Measurements from ENCODE around the gene FAM135A.

FAM135A gene

DNA sequence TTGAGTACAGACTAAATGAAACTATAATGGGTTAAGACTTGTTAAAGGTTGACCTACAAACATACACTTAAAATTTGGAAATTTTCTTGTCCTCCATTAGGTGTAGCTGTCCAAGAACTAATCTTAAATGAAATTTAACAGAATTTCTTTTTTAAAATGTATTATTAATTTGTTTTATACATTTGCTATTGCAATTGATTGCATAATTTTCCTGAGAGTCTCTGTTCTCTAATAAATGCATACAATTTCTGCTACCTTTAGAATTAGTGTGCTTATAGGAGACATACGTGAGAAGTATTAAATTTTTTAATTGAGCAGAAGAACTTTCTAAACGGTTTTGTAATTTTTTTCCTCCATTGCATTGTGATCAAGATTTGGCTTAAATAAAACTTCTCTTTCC lies 1.5 kb downstream of the FAM135A start:
- peaks cover 7 to 30% of the 10 kb centered on the region in 2 experiments; a peak in 2 of 3 replicates for H3K36me3 ChIP-seq (ENCODE audit: control insufficient read depth in 2 of 2, insufficient read depth in 1 of 2, low read length in 2 of 2)
- H3K4me1 ChIP-seq (ENCODE audit: control insufficient read depth, insufficient read depth, low read length) = peaks cover 6% of the 10 kb centered on the region; the same call in 1 of the 2 replicates
- no peaks in the 10 kb centered on the region for H3K9me3 ChIP-seq (ENCODE audit: control insufficient read depth, insufficient read depth, low read depth, low read length)
- H3K4me3 ChIP-seq (ENCODE audit: low read depth, low read length) = peak overlapping the region; percentile 75
- ChIA-PET CTCF (interaction anchor here (0.7 to 6.0 kb wide), 8 partner anchors 20 to 469 kb away, joined by 3 to 43 read pairs (median 4); no protein-coding TSS in a partner anchor), POLR2A (interaction anchor here (1.0 to 3.7 kb wide), 4 partner anchors 9 to 270 kb away, joined by 3 to 37 read pairs (median 3); no protein-coding TSS in a partner anchor)
- no peak overlapping the region for H3K27ac ChIP-seq (ENCODE audit: extremely low read depth, low read depth, low read length)
- TF ChIP-seq ZNF548 (tag by site-specific recombination; IDR thresholded peaks at IDR 0.05) (no peak), ZNF140 (tag by site-specific recombination; IDR thresholded peaks at IDR 0.05) (no peak), ZNF24 (tag by site-specific recombination; IDR thresholded peaks at IDR 0.05) (no peak), ATF2 (tag by site-specific recombination; IDR thresholded peaks at IDR 0.05; ENCODE audit: low read depth) (no peak), GLIS1 (tag by site-specific recombination; IDR thresholded peaks at IDR 0.05) (no peak), ZNF426 (tag by site-specific recombination; IDR thresholded peaks at IDR 0.05) (no peak), ZSCAN23 (tag by site-specific recombination; IDR thresholded peaks at IDR 0.05) (no peak)
- TF ChIP-seq, protein P1, sequence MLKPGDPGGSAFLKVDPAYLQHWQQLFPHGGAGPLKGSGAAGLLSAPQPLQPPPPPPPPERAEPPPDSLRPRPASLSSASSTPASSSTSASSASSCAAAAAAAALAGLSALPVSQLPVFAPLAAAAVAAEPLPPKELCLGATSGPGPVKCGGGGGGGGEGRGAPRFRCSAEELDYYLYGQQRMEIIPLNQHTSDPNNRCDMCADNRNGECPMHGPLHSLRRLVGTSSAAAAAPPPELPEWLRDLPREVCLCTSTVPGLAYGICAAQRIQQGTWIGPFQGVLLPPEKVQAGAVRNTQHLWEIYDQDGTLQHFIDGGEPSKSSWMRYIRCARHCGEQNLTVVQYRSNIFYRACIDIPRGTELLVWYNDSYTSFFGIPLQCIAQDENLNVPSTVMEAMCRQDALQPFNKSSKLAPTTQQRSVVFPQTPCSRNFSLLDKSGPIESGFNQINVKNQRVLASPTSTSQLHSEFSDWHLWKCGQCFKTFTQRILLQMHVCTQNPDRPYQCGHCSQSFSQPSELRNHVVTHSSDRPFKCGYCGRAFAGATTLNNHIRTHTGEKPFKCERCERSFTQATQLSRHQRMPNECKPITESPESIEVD (tag by site-specific recombination; IDR thresholded peaks at IDR 0.05) = no peak
- TF ChIP-seq, protein P2, sequence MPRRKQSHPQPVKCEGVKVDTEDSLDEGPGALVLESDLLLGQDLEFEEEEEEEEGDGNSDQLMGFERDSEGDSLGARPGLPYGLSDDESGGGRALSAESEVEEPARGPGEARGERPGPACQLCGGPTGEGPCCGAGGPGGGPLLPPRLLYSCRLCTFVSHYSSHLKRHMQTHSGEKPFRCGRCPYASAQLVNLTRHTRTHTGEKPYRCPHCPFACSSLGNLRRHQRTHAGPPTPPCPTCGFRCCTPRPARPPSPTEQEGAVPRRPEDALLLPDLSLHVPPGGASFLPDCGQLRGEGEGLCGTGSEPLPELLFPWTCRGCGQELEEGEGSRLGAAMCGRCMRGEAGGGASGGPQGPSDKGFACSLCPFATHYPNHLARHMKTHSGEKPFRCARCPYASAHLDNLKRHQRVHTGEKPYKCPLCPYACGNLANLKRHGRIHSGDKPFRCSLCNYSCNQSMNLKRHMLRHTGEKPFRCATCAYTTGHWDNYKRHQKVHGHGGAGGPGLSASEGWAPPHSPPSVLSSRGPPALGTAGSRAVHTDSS (tag by site-specific recombination; IDR thresholded peaks at IDR 0.05) = no peak

DNA sequence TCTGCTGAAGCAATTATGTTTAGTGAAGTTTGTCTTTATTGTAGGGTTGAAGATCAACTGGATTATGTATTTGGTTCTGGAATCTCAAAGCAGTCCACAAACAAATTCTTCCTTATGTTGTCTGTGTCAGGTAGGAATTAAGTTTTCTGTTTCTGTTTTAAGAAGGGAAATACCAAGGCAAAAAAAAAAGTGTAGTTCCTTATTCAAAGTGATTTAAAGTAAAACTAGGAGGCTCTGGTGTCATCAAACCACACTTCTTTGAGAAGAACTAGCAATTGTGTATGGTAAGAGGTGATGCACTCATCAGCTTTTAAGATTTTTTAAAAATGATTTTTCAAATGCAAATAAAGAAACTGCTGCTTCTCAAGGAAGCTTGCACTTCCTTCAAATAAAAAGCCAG lies 1.9 kb downstream of the FAM135A start:
- no peaks in the 10 kb centered on the region for H3K9me3 ChIP-seq (ENCODE audit: control insufficient read depth, insufficient read depth, low read depth, low read length)
- H3K36me3 ChIP-seq (ENCODE audit: control insufficient read depth in 2 of 2, insufficient read depth in 1 of 2, low read length in 2 of 2) = peaks cover 7 to 34% of the 10 kb centered on the region in 2 experiments; a peak in 2 of 3 replicates
- peak overlapping the region; percentile 75; the same call in 1 of the 2 replicates for H3K4me3 ChIP-seq (ENCODE audit: low read depth, low read length)
- CTCF ChIA-PET = interaction anchor here (0.7 to 6.0 kb wide), 6 partner anchors 21 to 469 kb away, joined by 3 to 43 read pairs (median 4); no protein-coding TSS in a partner anchor
- H3K4me1 ChIP-seq (ENCODE audit: control insufficient read depth, insufficient read depth, low read length) = peaks cover 6% of the 10 kb centered on the region; the same call in 1 of the 2 replicates
- POLR2A ChIA-PET = interaction anchor here (1.0 to 1.3 kb wide), 2 partner anchors 8 to 270 kb away, joined by 3 read pairs; no protein-coding TSS in a partner anchor
- H3K27ac ChIP-seq (ENCODE audit: extremely low read depth, low read depth, low read length) = no peak overlapping the region
- TF ChIP-seq, protein P3, sequence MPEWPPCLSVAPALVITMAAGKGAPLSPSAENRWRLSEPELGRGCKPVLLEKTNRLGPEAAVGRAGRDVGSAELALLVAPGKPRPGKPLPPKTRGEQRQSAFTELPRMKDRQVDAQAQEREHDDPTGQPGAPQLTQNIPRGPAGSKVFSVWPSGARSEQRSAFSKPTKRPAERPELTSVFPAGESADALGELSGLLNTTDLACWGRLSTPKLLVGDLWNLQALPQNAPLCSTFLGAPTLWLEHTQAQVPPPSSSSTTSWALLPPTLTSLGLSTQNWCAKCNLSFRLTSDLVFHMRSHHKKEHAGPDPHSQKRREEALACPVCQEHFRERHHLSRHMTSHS (tag by site-specific recombination; IDR thresholded peaks at IDR 0.05) = no peak
- TF ChIP-seq KLF16 (tag by site-specific recombination; IDR thresholded peaks at IDR 0.05) (no peak), ZNF48 (tag by site-specific recombination; IDR thresholded peaks at IDR 0.05) (no peak), RBAK (tag by site-specific recombination; IDR thresholded peaks at IDR 0.05) (no peak), SETDB1 (IDR thresholded peaks at IDR 0.05; ENCODE audit: insufficient read length, low read length) (no peak), ZNF16 (tag by site-specific recombination; IDR thresholded peaks at IDR 0.05; ENCODE audit: low read depth) (no peak), ZNF18 (tag by site-specific recombination; IDR thresholded peaks at IDR 0.05) (no peak), ZNF670 (tag by site-specific recombination; IDR thresholded peaks at IDR 0.05; ENCODE audit: low read depth) (no peak), HOXA7 (CRISPR knock-in tag; IDR thresholded peaks at IDR 0.05; ENCODE audit: borderline replicate concordance) (no peak), EGR2 (tag by site-specific recombination; IDR thresholded peaks at IDR 0.05; ENCODE audit: low read depth) (no peak), ZNF324 (tag by site-specific recombination; IDR thresholded peaks at IDR 0.05) (no peak), ZNF544 (tag by site-specific recombination; IDR thresholded peaks at IDR 0.05) (no peak), BCL11A (tag by site-specific recombination; IDR thresholded peaks at IDR 0.05; ENCODE audit: low read depth) (no peak)
- TF ChIP-seq, protein P4, sequence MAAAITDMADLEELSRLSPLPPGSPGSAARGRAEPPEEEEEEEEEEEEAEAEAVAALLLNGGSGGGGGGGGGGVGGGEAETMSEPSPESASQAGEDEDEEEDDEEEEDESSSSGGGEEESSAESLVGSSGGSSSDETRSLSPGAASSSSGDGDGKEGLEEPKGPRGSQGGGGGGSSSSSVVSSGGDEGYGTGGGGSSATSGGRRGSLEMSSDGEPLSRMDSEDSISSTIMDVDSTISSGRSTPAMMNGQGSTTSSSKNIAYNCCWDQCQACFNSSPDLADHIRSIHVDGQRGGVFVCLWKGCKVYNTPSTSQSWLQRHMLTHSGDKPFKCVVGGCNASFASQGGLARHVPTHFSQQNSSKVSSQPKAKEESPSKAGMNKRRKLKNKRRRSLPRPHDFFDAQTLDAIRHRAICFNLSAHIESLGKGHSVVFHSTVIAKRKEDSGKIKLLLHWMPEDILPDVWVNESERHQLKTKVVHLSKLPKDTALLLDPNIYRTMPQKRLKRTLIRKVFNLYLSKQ (tag by site-specific recombination; IDR thresholded peaks at IDR 0.05; ENCODE audit: borderline replicate concordance) = no peak
- TF ChIP-seq, protein P5, sequence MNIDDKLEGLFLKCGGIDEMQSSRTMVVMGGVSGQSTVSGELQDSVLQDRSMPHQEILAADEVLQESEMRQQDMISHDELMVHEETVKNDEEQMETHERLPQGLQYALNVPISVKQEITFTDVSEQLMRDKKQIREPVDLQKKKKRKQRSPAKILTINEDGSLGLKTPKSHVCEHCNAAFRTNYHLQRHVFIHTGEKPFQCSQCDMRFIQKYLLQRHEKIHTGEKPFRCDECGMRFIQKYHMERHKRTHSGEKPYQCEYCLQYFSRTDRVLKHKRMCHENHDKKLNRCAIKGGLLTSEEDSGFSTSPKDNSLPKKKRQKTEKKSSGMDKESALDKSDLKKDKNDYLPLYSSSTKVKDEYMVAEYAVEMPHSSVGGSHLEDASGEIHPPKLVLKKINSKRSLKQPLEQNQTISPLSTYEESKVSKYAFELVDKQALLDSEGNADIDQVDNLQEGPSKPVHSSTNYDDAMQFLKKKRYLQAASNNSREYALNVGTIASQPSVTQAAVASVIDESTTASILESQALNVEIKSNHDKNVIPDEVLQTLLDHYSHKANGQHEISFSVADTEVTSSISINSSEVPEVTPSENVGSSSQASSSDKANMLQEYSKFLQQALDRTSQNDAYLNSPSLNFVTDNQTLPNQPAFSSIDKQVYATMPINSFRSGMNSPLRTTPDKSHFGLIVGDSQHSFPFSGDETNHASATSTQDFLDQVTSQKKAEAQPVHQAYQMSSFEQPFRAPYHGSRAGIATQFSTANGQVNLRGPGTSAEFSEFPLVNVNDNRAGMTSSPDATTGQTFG (tag by site-specific recombination; IDR thresholded peaks at IDR 0.05; ENCODE audit: borderline replicate concordance) = no peak

Measured in HEK293 (cell line).